ENCODE data around the gene SLC35F3.
"Not testable (repeated sequence)": the region's sequence is repeated elsewhere in the genome, so short reads cannot be mapped to it uniquely, and the experiment has no call there.

Gene SLC35F3

DNA sequence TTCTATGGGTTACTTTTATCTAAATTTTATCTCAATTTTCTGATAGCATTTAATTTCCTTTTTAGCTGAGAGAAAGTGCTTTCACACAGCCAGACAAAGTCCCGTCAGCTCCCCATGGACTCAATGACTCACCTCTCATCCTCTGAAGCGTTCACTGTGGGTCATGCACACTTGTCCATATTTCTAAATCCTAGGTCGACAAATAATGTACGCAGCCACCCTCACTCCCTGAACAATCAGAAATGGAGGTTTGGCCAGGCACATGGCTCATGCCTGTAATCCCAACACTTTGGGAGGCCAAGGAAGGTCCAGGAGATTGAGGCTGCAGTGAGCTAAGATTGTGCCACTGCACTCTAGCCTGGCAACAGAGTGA, 426.4 kb downstream of the SLC35F3 start:
- no peak for DNase-seq

GRCh38 chr1:234331507-234331906, 427.0 kb downstream of the SLC35F3 start:
- DNase-seq, result no peak

GRCh38 chr1:234336359-234336758, 431.9 kb downstream of the SLC35F3 start:
- DNase-seq, result no peak

GRCh38 chr1:234337233-234337632, 432.8 kb downstream of the SLC35F3 start:
- DNase-seq, result no peak

DNA sequence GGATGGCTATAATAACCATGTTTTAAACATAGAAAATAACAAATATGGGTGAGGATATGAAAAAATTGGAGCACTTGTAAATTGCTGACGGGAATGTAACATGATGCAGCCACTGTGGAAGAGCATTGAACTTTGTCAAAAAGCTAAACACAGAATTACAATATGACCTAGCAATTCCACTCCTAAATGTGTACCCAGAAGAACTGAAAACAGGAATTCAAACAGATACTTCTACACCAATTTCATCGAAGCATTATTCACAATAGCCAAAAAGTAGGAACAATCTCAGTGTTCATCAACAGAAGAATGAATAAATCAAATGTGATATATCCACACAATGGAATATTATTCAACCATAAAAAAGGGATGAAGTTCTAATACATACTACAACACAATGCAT, 436.1 kb downstream of the SLC35F3 start:
- DNase-seq, result no peak

DNA sequence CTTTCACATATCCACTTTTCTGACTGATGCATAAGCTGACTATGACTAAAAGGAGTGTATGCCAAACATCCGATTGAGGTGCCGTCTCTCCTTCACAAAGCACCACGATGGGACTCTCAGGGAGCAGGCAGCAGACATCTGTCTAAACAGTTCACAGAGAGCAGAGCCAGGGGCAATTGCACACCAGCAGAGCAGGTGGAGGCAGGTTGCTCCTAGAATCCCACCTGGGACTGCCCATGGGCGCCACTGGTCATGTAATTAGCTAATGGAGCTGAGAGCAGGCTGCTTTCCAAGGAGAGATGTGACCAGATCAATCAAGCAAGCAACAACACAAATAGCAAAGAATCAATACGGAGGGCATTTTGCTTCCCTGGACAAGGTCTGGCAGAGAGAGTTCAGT, 438.3 kb downstream of the SLC35F3 start:
- DNase-seq, result no peak

GRCh38 chr1:234345237-234345636, 440.8 kb downstream of the SLC35F3 start:
- DNase-seq, result no peak

DNA sequence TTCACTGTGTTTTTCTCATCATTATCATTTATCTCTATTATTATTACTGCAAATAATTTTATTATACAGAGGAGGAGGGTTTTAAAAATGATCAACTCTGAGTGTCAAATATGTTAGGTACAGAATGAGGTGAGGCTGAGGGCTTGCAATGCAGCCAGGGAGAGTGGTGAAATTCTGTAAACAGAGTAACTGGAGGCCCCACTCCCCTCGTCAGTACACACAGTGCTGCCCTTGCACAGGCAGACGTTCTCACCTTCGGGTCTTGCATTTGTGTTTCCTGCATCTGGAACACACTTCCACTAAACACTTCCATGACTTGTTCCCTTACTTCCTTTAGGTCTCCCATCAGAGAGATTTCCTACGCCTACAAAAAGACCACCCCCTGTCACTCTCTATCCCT, 444.5 kb downstream of the SLC35F3 start:
- DNase-seq, result no peak

DNA sequence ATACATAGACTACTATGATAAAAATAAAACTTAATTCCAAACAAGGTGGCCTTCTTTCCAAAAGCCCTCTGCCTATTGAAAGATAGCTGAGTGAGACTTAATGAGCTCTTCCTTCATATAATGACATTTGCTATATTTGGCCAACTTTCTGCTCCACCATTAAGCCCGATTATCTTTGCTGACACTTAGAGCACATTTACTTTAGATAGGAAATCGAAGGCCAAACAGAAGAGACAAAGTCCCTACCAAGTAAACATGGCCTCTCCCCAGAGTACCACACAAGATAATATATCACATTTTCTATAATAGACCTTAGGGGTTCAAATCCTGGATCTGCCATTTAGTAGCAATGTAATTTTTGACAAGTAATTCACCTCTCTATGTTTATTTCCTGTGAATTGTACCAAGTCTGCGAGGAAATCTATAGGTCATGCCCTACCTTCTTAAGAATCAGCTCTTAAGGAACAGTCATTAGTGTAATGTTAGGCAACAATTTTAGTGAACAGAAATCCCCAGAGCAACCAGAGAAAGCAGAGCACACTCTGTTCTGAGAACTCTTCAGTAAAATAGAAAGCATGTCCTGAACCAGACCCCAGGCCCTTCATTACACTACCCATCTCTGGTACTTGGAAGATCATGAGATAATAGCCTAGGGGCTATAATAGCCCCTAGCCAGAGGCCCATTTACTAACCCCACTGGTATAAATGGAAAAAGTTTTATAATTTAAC, 451.5 kb downstream of the SLC35F3 start:
- no peak for DNase-seq

GRCh38 chr1:234356615-234357269, 452.3 kb downstream of the SLC35F3 start:
- not testable (repeated sequence) for DNase-seq

GRCh38 chr1:234357831-234358230, 453.4 kb downstream of the SLC35F3 start:
- no peak for DNase-seq

GRCh38 chr1:234361102-234361603, 456.7 kb downstream of the SLC35F3 start:
- DNase-seq, result no peak

- no peak for DNase-seq
Observed at GRCh38 chr1:234362558-234362957, 458.1 kb downstream of the SLC35F3 start.

DNA sequence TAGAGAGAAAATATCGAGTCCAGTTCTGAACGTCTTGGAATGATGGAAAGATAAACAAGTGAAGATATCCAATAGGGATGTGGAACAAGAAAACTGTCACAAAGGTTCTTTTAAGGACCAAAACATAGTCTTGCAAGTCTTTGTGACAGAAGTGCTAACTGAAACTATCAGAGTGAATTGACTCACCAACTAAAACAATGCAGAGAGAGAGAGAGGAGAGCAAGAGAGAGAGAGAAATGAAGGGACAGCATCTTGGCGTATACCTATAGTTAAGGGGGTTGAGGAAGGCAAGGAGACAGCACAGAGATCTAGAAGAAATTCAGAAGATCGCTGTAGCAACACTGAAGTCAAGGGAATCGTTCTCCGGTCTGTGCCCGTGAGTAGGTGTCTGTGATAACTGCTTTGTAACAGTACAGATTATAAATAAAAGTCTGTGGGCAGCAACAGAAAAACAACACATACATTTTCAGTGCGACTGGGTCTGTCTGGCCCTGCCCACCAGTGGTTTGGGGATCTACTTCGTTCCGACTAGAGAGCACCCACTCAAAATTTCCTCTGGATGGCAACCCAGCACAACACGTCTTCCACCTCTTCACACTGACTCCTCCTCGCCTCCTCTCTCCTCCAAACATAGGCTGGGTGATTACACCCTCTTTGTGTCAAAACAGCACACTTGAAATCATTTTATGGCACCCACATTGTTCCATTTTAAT, 464.0 kb downstream of the SLC35F3 start:
- no peak for DNase-seq

DNA sequence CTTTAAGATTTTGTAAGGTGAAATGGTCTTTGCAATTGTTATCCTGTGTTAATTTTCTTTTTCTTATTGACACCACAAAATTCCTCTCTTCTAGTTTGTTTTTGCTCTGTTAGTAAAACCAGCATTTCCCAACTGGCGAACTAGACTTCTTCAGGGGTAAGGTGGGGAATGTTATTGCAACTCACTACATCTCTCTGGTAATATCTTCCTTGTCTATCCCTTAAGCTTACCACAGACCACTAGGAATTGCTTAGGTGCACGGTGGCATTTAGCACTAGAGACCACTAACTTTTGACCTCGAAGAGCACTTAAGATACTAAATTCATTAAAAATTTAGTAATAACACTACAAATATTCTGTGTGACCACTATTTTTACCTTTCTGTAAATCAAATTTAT, 464.6 kb downstream of the SLC35F3 start:
- DNase-seq, result no peak

- no peak for DNase-seq
Observed at GRCh38 chr1:234369784-234370183, 465.3 kb downstream of the SLC35F3 start.

DNA sequence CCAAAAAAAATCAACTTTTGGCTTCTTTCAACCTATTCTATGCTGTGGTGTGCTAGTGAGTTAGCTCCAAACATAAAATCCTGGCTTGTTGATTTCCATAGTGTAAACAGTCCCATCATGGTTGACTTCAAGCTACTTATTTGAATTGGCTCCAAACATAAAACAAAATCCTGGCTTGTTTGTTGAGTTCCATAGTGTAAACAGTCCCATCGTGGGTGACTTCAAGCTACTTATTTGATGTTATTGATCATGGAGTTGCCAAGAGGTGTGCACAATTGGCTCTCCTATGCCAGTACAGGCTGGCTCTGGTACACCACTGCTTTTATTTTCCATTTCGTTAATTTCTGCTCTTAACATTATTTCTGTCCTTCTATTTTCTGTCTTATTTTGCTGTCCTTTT, 466.9 kb downstream of the SLC35F3 start:
- no peak for DNase-seq

DNA sequence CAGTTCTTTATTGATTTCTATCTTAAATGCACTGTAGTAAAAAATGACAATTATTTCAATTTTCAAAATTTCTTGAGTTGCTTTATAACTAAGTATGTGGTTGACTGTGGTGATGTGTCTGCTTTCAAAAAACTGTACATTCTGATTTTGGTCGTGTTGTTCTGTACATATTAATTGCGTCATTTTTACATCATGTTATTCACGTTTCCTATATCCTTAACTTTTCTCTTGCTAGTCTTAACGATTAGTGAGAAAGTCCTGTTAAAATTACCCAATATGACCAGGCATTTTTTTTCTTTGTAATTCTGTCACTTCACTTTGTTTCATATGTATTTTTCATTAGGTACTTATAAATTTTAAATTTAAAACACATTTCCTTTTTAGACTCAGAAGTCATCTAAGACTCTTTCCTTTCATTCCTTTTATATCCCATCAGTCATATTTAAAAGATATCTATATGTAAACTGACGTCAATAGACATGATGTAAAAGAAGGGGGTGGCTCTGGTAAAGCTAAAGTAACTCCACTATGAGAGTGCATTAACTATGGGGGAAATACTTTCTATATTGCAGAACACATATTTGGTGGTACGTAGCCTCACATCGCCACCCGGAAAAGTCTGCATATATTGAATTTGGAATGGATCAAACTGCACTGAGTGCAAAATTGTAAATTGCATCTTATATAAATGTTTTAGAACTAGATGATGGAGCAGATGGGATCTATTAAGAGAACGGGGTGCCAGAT, 467.7 kb downstream of the SLC35F3 start:
- DNase-seq, result no peak

GRCh38 chr1:234373064-234373958, 468.8 kb downstream of the SLC35F3 start, which contains the start of gene COA6:
Gene COA6 (plus strand): TSS chr1:234373456. CDS start chr1:234373467, 11 bp downstream.
- DNase-seq, result peak; percentile 50

DNA sequence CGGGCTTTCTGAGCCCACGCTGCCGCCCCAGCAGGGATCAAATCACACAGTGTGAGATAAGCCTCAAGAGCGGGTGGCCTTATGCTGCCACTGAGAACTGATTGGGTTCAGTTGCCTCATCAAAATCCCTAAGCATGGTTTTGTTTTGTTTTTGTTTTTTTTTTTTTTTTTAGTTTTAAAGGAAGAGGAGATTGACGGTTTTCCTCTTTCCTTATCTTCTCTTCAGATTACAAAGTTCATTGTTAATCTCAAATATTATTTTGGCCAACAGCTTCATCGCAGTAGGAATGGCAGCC, 469.4 kb downstream of the SLC35F3 start:
- no peak for DNase-seq

Data from 8988T (cell line).